Islet of Langerhans (tissue), 1 donor: Measurements from ENCODE around the gene RPA1.
"Not testable (repeated sequence)": the region's sequence is repeated elsewhere in the genome, so short reads cannot be mapped to it uniquely, and the experiment has no call there.

Experiments used
- FAIRE-seq: peaks from one replicate; lab custom pipeline; 2011; peaks lifted over from hg19 to GRCh38; lab: Jason Lieb, UNC

Gene RPA1

GRCh38 chr17:1829592-1830257 lies at the start of gene RPA1, which contains the start of gene SMYD4:
Gene RPA1 (plus strand): TSS chr17:1830005. CDS start chr17:1830094, 89 bp downstream.
Gene SMYD4 (minus strand): TSS chr17:1829902. CDS start chr17:1827994, 1,908 bp downstream.
- no peak for FAIRE-seq

GRCh38 chr17:1782171-1782567 lies 47.6 kb upstream of the RPA1 start:
- no peak for FAIRE-seq

DNA sequence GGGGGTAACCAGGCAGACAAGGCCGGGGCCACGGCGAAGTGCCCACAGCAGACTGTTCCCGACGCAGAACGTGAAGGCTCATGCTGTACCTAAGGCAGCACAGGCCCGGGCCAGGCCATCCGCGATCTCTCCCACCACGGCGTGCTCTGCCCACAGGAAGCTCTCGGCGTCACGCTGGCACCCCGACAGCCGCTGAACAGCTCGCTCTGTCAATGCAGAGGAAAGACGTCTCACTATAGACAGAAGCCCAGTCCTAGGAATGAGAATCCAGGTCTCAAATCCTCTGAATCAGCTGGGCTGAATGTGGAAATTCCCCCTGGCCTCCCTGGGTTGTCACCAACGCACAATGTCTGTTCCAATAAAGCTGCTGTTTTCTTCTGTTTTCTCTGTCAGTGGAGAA lies 46.5 kb upstream of the RPA1 start:
- no peak for FAIRE-seq

DNA sequence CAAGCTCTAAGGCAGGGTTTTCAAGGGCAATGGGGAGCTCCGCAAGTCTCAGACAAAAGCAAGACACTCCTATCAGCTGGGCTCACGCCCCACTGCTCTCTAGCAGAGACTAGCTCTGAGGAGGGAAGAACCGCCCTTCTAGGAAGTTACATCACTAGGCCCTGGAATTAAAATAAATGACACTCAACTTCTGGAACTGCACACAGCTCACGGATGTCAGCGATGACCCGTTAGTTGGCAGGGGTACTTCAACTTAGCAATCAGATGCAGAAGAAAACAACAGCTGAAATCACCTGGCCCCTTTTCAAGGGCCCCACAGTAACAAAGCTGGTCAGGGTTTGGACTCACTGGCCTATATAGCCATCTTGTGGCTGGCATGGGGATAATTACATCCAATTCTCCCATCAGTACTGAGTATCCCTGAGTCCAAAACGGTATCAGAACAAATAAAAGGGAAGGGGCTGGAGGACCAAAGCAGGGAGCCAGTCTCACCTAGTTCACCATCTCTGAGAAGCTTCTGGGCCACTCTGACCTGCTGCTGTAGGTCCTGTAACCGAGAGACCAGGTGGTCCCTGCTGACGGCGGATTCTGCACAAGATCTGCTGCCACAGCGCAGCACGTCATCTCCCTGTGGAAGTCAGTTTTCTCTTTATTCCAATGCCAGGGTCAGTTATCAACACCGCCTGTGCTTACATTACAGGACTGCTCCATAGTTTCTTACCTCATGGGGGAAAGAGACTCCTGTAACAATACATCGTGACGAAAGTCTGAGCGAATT lies 45.8 kb upstream of the RPA1 start:
- FAIRE-seq, result no peak

- FAIRE-seq, result no peak
Observed at GRCh38 chr17:1785930-1786329, 43.9 kb upstream of the RPA1 start.

- FAIRE-seq, result no peak
Observed at GRCh38 chr17:1786708-1787107, 43.1 kb upstream of the RPA1 start.

DNA sequence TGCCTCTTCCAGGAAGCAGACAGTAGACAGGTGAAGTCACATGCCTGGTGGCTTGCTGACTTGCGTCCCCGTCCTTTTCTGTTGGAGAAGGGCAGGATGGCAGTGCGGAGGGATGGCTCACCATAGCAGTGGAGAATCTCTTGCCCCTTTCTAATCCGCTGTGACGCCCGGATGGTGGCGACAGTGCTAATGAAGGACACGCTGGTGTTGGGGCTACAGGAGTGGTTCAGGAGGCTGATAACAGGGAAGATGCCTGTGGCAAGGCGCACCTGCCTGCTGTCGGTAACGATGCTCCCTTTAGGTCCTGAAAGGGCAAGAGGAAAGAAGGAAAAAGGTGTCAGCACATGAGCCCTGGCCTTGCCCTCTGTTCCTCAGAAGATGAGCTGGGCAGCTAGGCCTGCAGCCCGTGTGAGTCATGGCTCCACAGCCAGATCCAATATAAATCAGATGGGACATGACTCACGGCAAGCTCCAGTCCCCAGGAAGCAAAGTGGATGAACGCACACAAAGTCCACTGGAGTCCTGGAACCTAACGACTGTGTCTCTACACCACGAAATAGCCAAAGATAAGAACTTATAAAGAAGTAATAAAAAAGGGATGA lies 42.4 kb upstream of the RPA1 start:
- no peak for FAIRE-seq

GRCh38 chr17:1789936-1790335 lies 39.9 kb upstream of the RPA1 start:
- FAIRE-seq, result peak; percentile 90

- FAIRE-seq, result no peak
Observed at GRCh38 chr17:1792495-1793446, 37.0 kb upstream of the RPA1 start.

- FAIRE-seq, result no peak
Observed at GRCh38 chr17:1793447-1793806, 36.4 kb upstream of the RPA1 start.

- no peak for FAIRE-seq
Observed at GRCh38 chr17:1796800-1797199, 33.0 kb upstream of the RPA1 start.

- no peak for FAIRE-seq
Observed at GRCh38 chr17:1797323-1797722, 32.5 kb upstream of the RPA1 start.

DNA sequence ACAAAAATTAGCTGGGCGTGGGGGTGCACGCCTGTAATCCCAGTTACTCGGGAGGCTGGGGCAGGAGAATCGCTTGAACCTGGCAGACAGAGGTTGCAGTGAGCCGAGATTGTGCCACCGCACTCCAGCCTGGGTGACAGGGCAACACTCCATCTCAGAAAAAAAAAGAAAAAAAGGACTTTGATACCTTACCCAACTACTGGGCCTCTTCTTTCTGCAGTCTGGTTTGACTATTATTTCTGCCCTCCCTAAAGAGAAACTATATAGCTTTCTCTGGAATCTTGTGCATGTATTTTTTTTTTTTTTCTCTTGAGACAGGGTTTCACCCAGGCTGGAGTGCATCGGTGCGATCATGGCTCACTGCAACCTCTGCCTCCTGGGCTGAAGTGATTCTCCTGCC lies 32.0 kb upstream of the RPA1 start:
- FAIRE-seq, result not testable (repeated sequence)

DNA sequence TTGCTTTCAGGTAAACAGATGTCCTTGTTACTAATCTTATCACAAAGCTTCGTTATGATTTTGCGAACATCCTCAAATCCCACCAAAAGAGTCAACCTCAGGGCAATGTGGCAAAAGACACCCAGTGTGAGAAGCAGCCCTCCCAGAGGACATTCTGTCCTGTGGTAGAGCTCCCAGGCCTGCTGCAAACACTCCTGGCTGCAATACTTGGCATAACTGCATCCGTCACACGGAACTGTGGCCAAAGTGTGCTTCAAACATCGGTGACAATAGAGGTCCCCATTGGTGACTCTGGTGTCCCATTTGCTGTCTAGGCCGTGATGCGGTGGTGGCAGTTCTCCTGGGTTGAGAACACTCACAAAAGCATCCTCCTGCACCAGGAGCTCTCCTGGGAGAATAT lies 29.6 kb upstream of the RPA1 start:
- FAIRE-seq, result no peak

- FAIRE-seq, result no peak
Observed at GRCh38 chr17:1800712-1801111, 29.1 kb upstream of the RPA1 start.

DNA sequence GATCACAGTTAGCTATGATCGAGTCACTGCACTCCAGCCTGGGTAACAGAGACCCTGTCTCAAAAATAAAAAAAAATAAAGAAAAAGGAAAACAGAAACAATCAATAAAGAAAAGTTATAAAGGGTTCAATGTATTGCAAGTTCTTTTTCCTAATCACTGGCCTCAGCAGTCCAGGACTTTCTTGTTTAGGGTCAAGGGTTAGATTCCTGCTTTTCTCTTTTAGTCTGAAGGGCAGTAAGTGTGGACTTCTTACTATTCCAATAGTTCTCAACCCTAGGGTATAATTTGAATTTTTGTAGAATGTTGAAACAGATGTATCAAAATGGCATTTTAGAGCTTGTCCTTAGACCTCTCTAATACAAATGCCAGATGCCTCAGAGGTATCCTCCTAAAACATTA lies 27.4 kb upstream of the RPA1 start:
- no peak for FAIRE-seq

GRCh38 chr17:1803280-1803679 lies 26.5 kb upstream of the RPA1 start:
- FAIRE-seq, result no peak

DNA sequence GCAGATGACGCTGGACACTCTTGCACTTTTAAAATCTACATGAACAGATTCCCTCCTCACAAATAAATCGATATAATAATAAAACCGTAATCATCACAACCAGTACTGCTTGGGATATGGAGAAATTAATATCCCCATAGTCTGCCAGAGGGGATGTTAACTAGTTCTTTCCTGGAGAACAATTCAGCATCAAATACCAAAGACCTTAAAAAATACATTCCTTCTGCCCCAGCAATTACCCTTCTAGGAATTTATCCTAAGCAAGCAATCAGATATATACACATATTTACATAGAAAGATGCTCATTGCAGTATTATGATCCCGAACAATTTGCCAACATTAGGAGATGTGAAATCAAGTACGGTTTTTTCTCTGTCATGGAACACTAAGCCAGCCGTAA lies 21.9 kb upstream of the RPA1 start:
- no peak for FAIRE-seq

DNA sequence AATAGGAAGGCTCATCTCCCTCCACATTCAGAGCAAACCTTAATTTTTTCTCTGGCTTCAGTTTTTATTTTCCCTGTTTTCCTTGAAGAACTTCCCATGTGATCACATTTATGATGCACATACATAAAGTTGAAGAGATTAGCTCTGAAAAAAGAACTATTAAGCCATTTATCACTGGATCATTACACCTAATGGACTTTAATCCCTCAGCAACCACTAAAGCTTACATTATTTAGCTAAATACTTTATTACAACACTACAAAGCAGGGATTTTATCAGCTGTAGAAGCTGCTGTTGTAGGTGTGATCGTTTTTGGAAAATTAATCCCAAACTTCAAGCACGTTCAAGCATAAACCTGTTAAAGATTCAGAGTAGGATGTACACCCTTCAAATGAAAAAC lies 21.2 kb upstream of the RPA1 start:
- no peak for FAIRE-seq

DNA sequence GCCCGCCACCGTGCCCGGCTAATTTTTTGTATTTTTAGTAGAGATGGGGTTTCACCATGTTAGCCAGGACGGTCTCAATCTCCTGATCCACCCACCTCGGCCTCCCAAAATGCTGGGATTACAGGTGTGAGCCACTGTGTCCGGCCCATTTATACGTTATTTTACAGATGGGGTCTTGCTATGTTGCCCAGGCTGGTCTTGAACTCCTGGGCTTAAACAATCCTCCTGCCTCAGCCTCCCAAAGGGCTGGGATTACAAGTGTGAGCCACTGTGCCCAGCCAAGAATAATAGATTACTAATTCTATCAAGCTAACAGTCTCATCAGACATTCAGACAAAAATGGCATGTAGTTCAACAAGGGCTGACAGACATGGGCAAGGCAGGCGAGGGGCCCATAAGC lies 20.0 kb upstream of the RPA1 start:
- FAIRE-seq, result not testable (repeated sequence)

DNA sequence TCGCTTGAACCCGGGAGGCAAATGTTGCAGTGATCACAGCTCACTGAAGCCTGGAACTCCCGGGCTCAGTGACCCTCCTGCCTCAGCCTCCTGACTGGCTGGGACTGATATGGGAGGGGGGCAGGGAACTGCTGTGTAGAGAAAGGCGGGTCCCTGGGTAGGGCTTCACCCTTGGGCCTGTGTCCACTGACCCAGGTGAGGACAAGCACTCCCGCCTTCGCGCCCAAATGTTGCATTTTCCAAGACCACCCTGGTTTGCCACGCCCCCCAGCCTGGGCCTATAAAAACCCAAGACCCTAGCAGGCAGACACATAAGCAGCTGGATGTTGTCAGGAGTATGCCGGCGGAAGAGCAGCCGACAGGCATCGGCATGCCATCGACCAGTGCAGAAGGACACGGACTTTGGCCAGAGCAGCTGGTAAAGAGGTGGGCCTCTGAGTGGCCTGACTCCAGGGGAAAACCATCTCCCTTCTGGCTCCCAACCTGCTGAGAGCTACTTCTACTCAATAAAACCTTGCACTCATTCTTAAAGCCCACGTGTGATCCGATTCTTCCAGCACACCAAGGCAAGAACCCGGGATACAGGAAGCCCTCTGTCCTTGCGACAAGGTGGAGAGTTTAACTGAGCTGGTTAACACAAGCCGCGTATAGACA lies 19.2 kb upstream of the RPA1 start:
- no peak for FAIRE-seq

DNA sequence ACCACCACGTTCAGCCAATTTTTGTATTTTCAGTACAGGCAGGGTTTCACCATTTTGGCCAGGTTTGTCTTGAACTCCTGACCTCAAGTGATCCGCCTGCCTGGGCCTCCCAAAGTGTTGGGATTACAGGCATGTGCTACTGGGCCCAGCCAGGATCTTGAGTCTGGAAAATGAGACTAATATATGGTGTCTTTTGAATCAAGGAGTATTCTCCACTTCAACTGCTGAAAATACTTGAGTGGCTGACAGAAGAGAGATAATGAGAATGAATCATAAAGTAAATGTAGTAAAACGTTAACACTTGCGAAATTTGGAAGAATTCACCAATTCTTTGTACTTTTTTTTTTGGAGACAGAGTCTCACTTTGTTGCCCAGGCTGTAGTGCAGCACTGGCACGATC lies 16.7 kb upstream of the RPA1 start:
- no peak for FAIRE-seq
